Measurements from ENCODE around the gene RPL22.

GRCh38 chr1:6148497-6149241 is 50.7 kb downstream of the RPL22 start:
- TF ChIP-seq TAF1 (IDR thresholded peaks at IDR 0.05; ENCODE audit: borderline replicate concordance, insufficient read depth, low read length): no peak
- TF ChIP-seq, protein P1, sequence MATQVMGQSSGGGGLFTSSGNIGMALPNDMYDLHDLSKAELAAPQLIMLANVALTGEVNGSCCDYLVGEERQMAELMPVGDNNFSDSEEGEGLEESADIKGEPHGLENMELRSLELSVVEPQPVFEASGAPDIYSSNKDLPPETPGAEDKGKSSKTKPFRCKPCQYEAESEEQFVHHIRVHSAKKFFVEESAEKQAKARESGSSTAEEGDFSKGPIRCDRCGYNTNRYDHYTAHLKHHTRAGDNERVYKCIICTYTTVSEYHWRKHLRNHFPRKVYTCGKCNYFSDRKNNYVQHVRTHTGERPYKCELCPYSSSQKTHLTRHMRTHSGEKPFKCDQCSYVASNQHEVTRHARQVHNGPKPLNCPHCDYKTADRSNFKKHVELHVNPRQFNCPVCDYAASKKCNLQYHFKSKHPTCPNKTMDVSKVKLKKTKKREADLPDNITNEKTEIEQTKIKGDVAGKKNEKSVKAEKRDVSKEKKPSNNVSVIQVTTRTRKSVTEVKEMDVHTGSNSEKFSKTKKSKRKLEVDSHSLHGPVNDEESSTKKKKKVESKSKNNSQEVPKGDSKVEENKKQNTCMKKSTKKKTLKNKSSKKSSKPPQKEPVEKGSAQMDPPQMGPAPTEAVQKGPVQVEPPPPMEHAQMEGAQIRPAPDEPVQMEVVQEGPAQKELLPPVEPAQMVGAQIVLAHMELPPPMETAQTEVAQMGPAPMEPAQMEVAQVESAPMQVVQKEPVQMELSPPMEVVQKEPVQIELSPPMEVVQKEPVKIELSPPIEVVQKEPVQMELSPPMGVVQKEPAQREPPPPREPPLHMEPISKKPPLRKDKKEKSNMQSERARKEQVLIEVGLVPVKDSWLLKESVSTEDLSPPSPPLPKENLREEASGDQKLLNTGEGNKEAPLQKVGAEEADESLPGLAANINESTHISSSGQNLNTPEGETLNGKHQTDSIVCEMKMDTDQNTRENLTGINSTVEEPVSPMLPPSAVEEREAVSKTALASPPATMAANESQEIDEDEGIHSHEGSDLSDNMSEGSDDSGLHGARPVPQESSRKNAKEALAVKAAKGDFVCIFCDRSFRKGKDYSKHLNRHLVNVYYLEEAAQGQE (IDR thresholded peaks at IDR 0.05; ENCODE audit: insufficient read depth in 1 of 2, low read depth in 2 of 2, low read length in 2 of 2): no peak
- no peak for TF ChIP-seq SIN3A (IDR thresholded peaks at IDR 0.05; ENCODE audit: borderline replicate concordance, insufficient read depth, low read length)

Data from PFSK-1 (cell line).